GM13977 (cell line): Measurements from ENCODE around the gene SLC5A10.

ENCODE experiments used
- DNase-seq: peaks from one replicate; pipeline ENCODE4 v3.0.0; 2012; ENCODE audit warnings: low spot score
- CTCF ChIP-seq: IDR thresholded peaks from 2 replicates; pipeline ENCODE4 v1.5.1; 2012; ENCODE audit warnings: mild to moderate bottlenecking, control low read depth; ENCODE audit not compliant: insufficient read depth; ENCODE audit errors: extremely low read depth, missing control alignments
- in situ Hi-C: fragments of 300-500 bp; cut with MboI; formaldehyde crosslinking; loops from one replicate; pipeline ENCODE4 v1.12.0; 2022; ENCODE audit warnings: low sequenced_read_pairs, low pct_unique_long_range_greater_than_20kb, mixed read lengths, inconsistent platforms; ENCODE audit not compliant: unreplicated experiment

SLC5A10 gene

DNA sequence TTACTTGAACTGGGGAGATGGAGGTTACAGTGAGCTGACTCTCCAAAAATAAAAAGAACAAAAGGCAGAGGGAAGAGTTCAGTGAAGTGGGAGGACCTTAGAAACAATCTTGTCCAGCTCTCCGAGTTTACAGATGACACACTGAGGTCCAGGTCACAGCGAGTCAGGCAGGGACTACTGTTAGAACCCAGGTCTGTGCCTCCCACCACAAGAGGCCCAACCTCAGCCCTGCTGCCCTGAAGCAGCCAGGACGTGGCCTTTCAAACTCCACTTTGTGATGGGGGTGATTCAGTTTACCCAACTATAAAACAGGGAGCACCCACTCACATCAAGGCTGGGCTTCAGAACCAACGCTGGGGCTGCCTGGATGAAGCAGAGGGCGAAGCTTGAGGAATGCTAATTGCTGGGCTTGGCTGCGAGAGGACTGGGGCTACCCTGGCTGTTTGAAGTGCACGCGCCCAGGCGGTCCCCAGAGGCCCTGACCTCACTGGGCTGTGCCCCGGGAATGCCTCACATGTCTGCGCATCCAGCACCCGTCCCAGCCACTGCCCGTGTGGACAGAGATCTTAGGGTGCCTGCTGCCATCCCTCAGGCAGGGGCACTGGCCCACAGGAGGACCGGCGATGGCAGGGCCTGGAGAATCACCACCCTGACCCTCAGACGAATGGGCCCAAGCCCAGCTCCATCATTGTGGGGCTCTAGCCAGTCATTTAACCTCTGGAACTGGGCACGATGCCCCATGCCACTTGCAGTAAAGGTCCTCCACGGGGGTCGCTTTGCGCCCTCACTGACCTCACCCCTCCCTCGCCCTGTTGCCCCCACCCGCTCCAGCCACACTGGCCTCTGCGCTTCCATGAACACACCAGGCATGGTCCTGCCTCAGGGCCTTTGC lies 11.4 kb downstream of the SLC5A10 start:
- no peak for TF ChIP-seq CTCF
- in situ Hi-C loops, result no loop called here
- no peak for DNase-seq

DNA sequence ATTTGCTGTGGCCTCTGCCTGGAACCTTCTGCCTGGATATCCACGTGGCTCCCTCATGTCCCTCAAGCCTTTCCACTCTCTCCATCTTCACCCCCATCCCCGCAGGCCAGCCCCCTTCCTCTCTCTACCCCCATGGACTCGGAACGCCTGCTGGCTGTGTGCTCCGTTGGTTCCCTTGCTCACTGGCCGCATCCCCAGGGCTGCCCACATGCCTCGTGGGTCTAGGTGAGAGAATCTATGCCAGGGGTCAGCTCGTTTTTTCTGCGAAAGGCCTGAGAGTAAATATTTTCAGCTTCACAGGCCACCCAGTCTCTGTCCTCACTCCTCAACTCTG lies 12.0 kb downstream of the SLC5A10 start:
- in situ Hi-C loops, result no loop called here
- no peak for TF ChIP-seq CTCF
- DNase-seq, result no peak

- TF ChIP-seq CTCF, result no peak
- in situ Hi-C loops, result no loop called here
- DNase-seq, result no peak
Measured at GRCh38 chr17:18964550-18964949, 12.6 kb downstream of the SLC5A10 start.

DNA sequence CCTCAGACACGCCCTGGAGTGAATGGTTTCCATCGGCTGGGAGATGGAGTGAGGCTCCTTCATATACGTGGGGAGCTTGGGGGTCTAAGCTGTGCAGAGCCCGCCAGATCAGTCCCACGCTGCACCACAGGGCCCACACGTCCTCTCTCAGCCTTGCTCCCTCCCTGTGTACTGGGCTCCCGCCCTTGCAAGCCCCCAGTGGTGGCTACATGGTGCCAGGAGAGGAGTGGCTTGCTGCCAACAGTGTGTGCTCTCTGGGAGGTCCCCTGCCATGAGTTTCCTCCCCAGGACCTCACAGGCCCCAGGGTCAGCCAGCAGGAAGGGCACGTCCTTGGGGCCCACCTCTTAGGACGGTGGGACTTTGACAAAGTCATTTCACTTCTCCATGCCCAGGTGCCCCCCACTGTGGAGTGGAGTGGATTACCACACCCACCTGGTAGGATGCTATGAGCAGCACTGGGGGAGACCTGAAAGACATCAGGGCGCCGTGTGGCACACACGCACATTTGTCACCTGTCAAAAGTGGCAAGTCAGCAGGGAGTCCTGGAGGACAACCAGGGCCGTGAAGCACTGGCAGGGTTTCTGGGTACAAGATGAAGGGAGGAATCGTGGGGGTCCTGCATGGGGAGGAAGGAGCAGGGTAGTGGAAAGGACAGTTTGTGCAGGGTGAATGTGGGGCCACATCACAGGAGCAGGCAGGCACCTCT lies 13.7 kb downstream of the SLC5A10 start:
- no peak for TF ChIP-seq CTCF
- DNase-seq, result no peak
- in situ Hi-C loops, result no loop called here

DNA sequence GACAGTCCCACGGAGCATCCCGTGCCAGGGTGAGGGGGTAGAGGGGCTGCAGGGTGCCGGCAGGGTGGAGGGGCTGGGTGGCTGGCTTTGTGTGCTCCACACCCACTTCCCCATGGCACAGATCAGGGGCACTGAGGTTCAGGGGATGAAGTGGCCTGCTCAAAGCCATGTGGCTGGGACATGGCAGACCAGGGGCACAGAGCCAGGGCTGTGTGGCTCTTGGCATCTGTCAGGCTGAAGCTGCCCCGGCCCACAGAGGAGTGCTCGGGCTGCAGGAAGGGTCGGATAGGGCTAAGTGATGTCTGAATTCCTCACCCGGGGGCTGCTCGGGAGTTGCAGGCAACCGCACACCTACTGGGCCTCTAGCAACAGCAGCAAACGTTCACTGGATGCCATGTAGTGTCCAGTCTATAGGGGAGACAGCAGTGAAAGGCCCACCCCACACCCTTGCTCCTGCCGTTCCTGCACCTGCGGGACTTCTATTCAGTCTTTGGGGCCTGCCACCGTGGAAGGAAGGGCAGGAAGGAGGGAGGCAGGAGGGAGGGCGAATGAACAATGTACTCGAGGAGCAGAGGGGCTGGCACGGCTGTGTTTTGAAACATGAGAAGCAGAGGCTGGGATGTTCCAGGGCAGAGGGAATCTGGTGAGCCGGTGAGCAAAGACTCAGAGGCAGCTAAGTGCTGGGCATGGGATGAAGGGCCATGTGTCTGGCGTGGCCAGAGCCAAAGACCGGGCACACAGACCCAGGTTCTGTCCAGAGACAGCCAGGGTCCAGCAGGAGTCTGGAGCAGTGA lies 15.1 kb downstream of the SLC5A10 start:
- TF ChIP-seq CTCF, result no peak
- no peak for DNase-seq
- in situ Hi-C loops, result no loop called here

DNA sequence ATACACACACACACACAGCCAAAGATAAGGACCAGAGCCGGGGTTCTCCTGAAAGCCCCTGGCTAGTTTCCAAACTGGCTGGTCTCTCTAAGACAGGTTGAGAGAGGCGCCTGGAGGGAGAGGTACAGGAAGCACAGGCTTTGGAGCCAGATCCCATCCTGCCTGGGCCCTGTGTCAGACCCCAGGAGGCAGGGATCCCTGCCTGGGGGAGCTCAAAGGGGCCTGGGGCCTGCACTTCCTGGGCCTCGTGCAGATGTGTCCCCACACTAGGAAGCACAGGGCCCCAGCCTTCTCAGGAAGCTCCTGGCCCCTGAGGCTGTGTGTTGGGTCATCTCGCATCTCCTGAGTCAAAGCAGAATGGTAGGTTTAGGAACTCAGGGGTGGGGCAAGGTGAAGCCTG lies 16.0 kb downstream of the SLC5A10 start:
- no peak for TF ChIP-seq CTCF
- in situ Hi-C loops, result no loop called here
- DNase-seq, result no peak
